ENCODE data around the gene PTPN3. TPM values are rescaled to one million over a fixed set of nuclear protein-coding genes. Genes with fewer than 3 reads are reported as not detected.

The PTPN3 gene
- total RNA-seq, 2 experiments from 2014 or later: 1.2 to 1.4 TPM

DNA sequence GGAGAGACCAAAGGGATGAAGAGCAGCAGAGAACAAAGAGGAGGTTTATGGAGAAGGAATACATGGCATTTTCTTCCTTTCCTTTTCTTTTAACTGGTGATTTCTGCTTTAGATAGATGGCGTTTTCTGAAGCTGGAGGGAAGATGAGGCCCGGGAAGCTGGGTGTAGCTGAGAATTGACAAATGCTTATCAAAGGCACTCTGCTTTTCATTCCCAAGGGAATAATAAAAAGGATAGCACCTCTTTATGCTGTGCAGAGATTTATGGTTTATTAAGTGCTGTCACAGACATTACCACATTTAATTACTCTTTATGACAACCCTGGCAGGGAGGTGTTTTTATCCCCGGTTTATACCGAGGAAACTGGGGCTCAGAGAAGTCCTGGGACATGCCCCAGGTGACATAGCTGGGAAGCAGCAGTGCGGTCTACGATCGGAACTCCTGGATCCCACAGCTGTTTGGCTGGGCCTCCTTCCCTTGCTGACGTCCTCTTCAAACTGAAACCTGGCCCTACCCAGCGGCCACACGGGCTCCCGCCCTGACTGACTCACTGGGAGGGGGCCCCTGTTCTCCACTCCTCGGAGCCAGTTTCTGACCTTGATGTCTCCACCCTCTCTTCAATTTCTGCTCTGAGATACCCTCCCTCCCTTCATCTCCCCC, 169.0 kb downstream of the PTPN3 start:
- no peak for DNase-seq
- peaks cover 41% of the 10 kb centered on the region for H3K27me3 Mint-ChIP-seq
- H3K27ac Mint-ChIP-seq: no peak overlapping the region
- H3K4me1 Mint-ChIP-seq: no peaks in the 10 kb centered on the region
- no peaks in the 10 kb centered on the region for H3K9me3 Mint-ChIP-seq
- H3K36me3 Mint-ChIP-seq: no peaks in the 10 kb centered on the region
- H3K4me3 Mint-ChIP-seq: no peak overlapping the region

Other genes with a start within 250 kb of the PTPN3 start
- under 1 TPM; 0.74 TPM for gene EPB41L4B, start 177.2 kb downstream of the PTPN3 start, total RNA-seq